Measurements from ENCODE around the gene NCBP3. TPM values are rescaled to one million over a fixed set of nuclear protein-coding genes. Genes with fewer than 3 reads are reported as not detected.

The NCBP3 gene
- total and polyA plus RNA-seq, 9 donors, result 33.4 to 68.9 (median 56.2) TPM

GRCh38 chr17:3773966-3774365, 72.1 kb downstream of the NCBP3 start:
- no CpG with 5 or more reads among the region's 3 CpGs for WGBS (ENCODE audit: insufficient coverage)

GRCh38 chr17:3773511-3773910, 72.5 kb downstream of the NCBP3 start:
- Histone ChIP-seq H3K36me3 (ENCODE audit: control insufficient read depth, insufficient read depth, low read length) (no peaks in the 10 kb centered on the region), H3K4me1 (ENCODE audit: control insufficient read depth, insufficient read depth, low read length) (no peaks in the 10 kb centered on the region), H3K27ac (ENCODE audit: low read length) (no peak overlapping the region), H3K9me3 (replicated peaks; ENCODE audit: control insufficient read depth, low read depth, low read length) (no peaks in the 10 kb centered on the region), H3K27me3 (ENCODE audit: control insufficient read depth, insufficient read depth, low read length) (no peaks in the 10 kb centered on the region), H3K4me3 (ENCODE audit: low read length) (no peak overlapping the region)
- no peak for DNase-seq
- WGBS (ENCODE audit: insufficient coverage), result 40% methylated on average over 1 of the region's 5 CpGs

More at GRCh38 chr17:3773966-3774365, 72.1 kb downstream of the NCBP3 start:
- H3K4me1 ChIP-seq (ENCODE audit: control insufficient read depth, insufficient read depth, low read length), result no peaks in the 10 kb centered on the region
- H3K27ac ChIP-seq (ENCODE audit: low read length), result no peak overlapping the region
- no peaks in the 10 kb centered on the region for H3K9me3 ChIP-seq (replicated peaks; ENCODE audit: control insufficient read depth, low read depth, low read length)
- no peak for DNase-seq
- no peak overlapping the region for H3K4me3 ChIP-seq (ENCODE audit: low read length)
- no peaks in the 10 kb centered on the region for H3K36me3 ChIP-seq (ENCODE audit: control insufficient read depth, insufficient read depth, low read length)
- no peaks in the 10 kb centered on the region for H3K27me3 ChIP-seq (ENCODE audit: control insufficient read depth, insufficient read depth, low read length)

GRCh38 chr17:3772764-3773163, 73.3 kb downstream of the NCBP3 start:
- H3K27me3 ChIP-seq (ENCODE audit: control insufficient read depth, insufficient read depth, low read length), result no peaks in the 10 kb centered on the region
- H3K27ac ChIP-seq (ENCODE audit: low read length), result no peak overlapping the region
- DNase-seq, result no peak
- H3K36me3 ChIP-seq (ENCODE audit: control insufficient read depth, insufficient read depth, low read length), result no peaks in the 10 kb centered on the region
- peaks cover under 1% of the 10 kb centered on the region for H3K9me3 ChIP-seq (replicated peaks; ENCODE audit: control insufficient read depth, low read depth, low read length)
- no peaks in the 10 kb centered on the region for H3K4me1 ChIP-seq (ENCODE audit: control insufficient read depth, insufficient read depth, low read length)
- 64% methylated on average over 8 of the region's 12 CpGs for WGBS (ENCODE audit: insufficient coverage)
- H3K4me3 ChIP-seq (ENCODE audit: low read length), result no peak overlapping the region

GRCh38 chr17:3771140-3771539, 74.9 kb downstream of the NCBP3 start:
- Histone ChIP-seq H3K4me1 (ENCODE audit: control insufficient read depth, insufficient read depth, low read length) (no peaks in the 10 kb centered on the region), H3K36me3 (ENCODE audit: control insufficient read depth, insufficient read depth, low read length) (no peaks in the 10 kb centered on the region), H3K9me3 (replicated peaks; ENCODE audit: control insufficient read depth, low read depth, low read length) (peaks cover 2% of the 10 kb centered on the region), H3K27ac (ENCODE audit: low read length) (no peak overlapping the region), H3K27me3 (ENCODE audit: control insufficient read depth, insufficient read depth, low read length) (no peaks in the 10 kb centered on the region), H3K4me3 (ENCODE audit: low read length) (no peak overlapping the region)
- DNase-seq, result no peak
- 40% methylated on average over 10 of the region's 16 CpGs for WGBS (ENCODE audit: insufficient coverage)

GRCh38 chr17:3770466-3770865, 75.6 kb downstream of the NCBP3 start:
- Histone ChIP-seq H3K27ac (ENCODE audit: low read length) (no peak overlapping the region), H3K36me3 (ENCODE audit: control insufficient read depth, insufficient read depth, low read length) (no peaks in the 10 kb centered on the region), H3K27me3 (ENCODE audit: control insufficient read depth, insufficient read depth, low read length) (no peaks in the 10 kb centered on the region), H3K4me3 (ENCODE audit: low read length) (no peak overlapping the region), H3K9me3 (replicated peaks; ENCODE audit: control insufficient read depth, low read depth, low read length) (peaks cover 2% of the 10 kb centered on the region), H3K4me1 (ENCODE audit: control insufficient read depth, insufficient read depth, low read length) (no peaks in the 10 kb centered on the region)
- 29% methylated on average over 5 of the region's 8 CpGs for WGBS (ENCODE audit: insufficient coverage)
- no peak for DNase-seq

GRCh38 chr17:3768769-3769168, 77.3 kb downstream of the NCBP3 start:
- DNase-seq, result no peak

GRCh38 chr17:3768341-3768740, 77.7 kb downstream of the NCBP3 start:
- H3K4me1 ChIP-seq (ENCODE audit: control insufficient read depth, insufficient read depth, low read length), result no peaks in the 10 kb centered on the region
- H3K36me3 ChIP-seq (ENCODE audit: control insufficient read depth, insufficient read depth, low read length), result no peaks in the 10 kb centered on the region
- 85% methylated on average over 9 of the region's 9 CpGs for WGBS (ENCODE audit: insufficient coverage)
- H3K9me3 ChIP-seq (replicated peaks; ENCODE audit: control insufficient read depth, low read depth, low read length), result peaks cover 2% of the 10 kb centered on the region
- no peak overlapping the region for H3K27ac ChIP-seq (ENCODE audit: low read length)
- no peak overlapping the region for H3K4me3 ChIP-seq (ENCODE audit: low read length)
- no peak for DNase-seq
- no peaks in the 10 kb centered on the region for H3K27me3 ChIP-seq (ENCODE audit: control insufficient read depth, insufficient read depth, low read length)

More at GRCh38 chr17:3768769-3769168, 77.3 kb downstream of the NCBP3 start:
- WGBS (ENCODE audit: insufficient coverage), result 69% methylated on average over 2 of the region's 8 CpGs
- Histone ChIP-seq H3K4me1 (ENCODE audit: control insufficient read depth, insufficient read depth, low read length) (no peaks in the 10 kb centered on the region), H3K27me3 (ENCODE audit: control insufficient read depth, insufficient read depth, low read length) (no peaks in the 10 kb centered on the region), H3K9me3 (replicated peaks; ENCODE audit: control insufficient read depth, low read depth, low read length) (peaks cover 2% of the 10 kb centered on the region), H3K4me3 (ENCODE audit: low read length) (no peak overlapping the region), H3K27ac (ENCODE audit: low read length) (no peak overlapping the region), H3K36me3 (ENCODE audit: control insufficient read depth, insufficient read depth, low read length) (no peaks in the 10 kb centered on the region)

GRCh38 chr17:3766779-3767178, 79.3 kb downstream of the NCBP3 start:
- H3K36me3 ChIP-seq (ENCODE audit: control insufficient read depth, insufficient read depth, low read length), result no peaks in the 10 kb centered on the region
- DNase-seq, result no peak
- 100% methylated on average over 3 of the region's 8 CpGs for WGBS (ENCODE audit: insufficient coverage)
- H3K27ac ChIP-seq (ENCODE audit: low read length), result no peak overlapping the region
- H3K4me1 ChIP-seq (ENCODE audit: control insufficient read depth, insufficient read depth, low read length), result no peaks in the 10 kb centered on the region
- peaks cover 2% of the 10 kb centered on the region for H3K9me3 ChIP-seq (replicated peaks; ENCODE audit: control insufficient read depth, low read depth, low read length)
- H3K27me3 ChIP-seq (ENCODE audit: control insufficient read depth, insufficient read depth, low read length), result no peaks in the 10 kb centered on the region
- H3K4me3 ChIP-seq (ENCODE audit: low read length), result no peak overlapping the region

- H3K4me3 ChIP-seq (ENCODE audit: low read length), result no peak overlapping the region
- WGBS (ENCODE audit: insufficient coverage), result 82% methylated on average over 9 of the region's 9 CpGs
- H3K27ac ChIP-seq (ENCODE audit: low read length), result no peak overlapping the region
- H3K9me3 ChIP-seq (replicated peaks; ENCODE audit: control insufficient read depth, low read depth, low read length), result peaks cover 2% of the 10 kb centered on the region
- H3K36me3 ChIP-seq (ENCODE audit: control insufficient read depth, insufficient read depth, low read length), result no peaks in the 10 kb centered on the region
- no peaks in the 10 kb centered on the region for H3K27me3 ChIP-seq (ENCODE audit: control insufficient read depth, insufficient read depth, low read length)
- no peak for DNase-seq
- H3K4me1 ChIP-seq (ENCODE audit: control insufficient read depth, insufficient read depth, low read length), result no peaks in the 10 kb centered on the region
These were observed 80.1 kb downstream of the NCBP3 start for GRCh38 chr17:3765981-3766380.

GRCh38 chr17:3763777-3764170, 82.3 kb downstream of the NCBP3 start:
- 63% methylated on average over 1 of the region's 3 CpGs for WGBS (ENCODE audit: insufficient coverage)
- H3K4me3 ChIP-seq (ENCODE audit: low read length), result no peak overlapping the region
- H3K27me3 ChIP-seq (ENCODE audit: control insufficient read depth, insufficient read depth, low read length), result no peaks in the 10 kb centered on the region
- H3K4me1 ChIP-seq (ENCODE audit: control insufficient read depth, insufficient read depth, low read length), result no peaks in the 10 kb centered on the region
- no peak for DNase-seq
- H3K9me3 ChIP-seq (replicated peaks; ENCODE audit: control insufficient read depth, low read depth, low read length), result peaks cover 7% of the 10 kb centered on the region
- no peak overlapping the region for H3K27ac ChIP-seq (ENCODE audit: low read length)
- no peaks in the 10 kb centered on the region for H3K36me3 ChIP-seq (ENCODE audit: control insufficient read depth, insufficient read depth, low read length)

All from muscle of leg (tissue), 11 donors.